DOHH2 (cell line): ENCODE measurements around the gene TBC1D22A.

ENCODE experiments used
- CTCF ChIP-seq: fragments of 200-600 bp; sonication (generic); IDR thresholded peaks from one replicate; pipeline ENCODE4 v1.5.1; 2014; ENCODE audit warnings: antibody characterized with exemption, mild to moderate bottlenecking, low read depth, low read length; ENCODE audit not compliant: poor library complexity, severe bottlenecking
- EZH2phosphoT487 ChIP-seq: fragments of 200-600 bp; sonication (generic); IDR thresholded peaks from 2 replicates; pipeline ENCODE4 v1.6.1; 2017; ENCODE audit warnings: borderline replicate concordance, mild to moderate bottlenecking, antibody characterized with exemption, low read length, moderate library complexity, mixed read lengths

- TF ChIP-seq CTCF, result no peak
- TF ChIP-seq EZH2phosphoT487, result no peak
These were observed 208.8 kb downstream of the TBC1D22A start for GRCh38 chr22:46971099-46971763.
